ENCODE data around the gene MYOC.

The MYOC gene

GRCh38 chr1:171585715-171586114 lies 66.8 kb downstream of the MYOC start:
- no peaks in the 10 kb centered on the region for H3K27me3 ChIP-seq (replicated peaks; ENCODE audit: control insufficient read depth, insufficient read depth, low read length, poor library complexity, severe bottlenecking)
- DNase-seq, result no peak
- H3K9me3 ChIP-seq (ENCODE audit: control insufficient read depth, low read length), result no peaks in the 10 kb centered on the region
- H3K27ac ChIP-seq (ENCODE audit: insufficient read depth, low read length, poor library complexity, severe bottlenecking), result no peak overlapping the region
- no peak overlapping the region for H3K4me3 ChIP-seq (ENCODE audit: insufficient read depth, low read depth, low read length, poor library complexity, severe bottlenecking)
- peaks cover 88% of the 10 kb centered on the region for H3K36me3 ChIP-seq (ENCODE audit: control insufficient read depth, insufficient read depth, low read length)
- H3K4me1 ChIP-seq (ENCODE audit: control insufficient read depth, insufficient read depth, low read length, poor library complexity, severe bottlenecking), result no peaks in the 10 kb centered on the region
